Panc1 (cell line): ENCODE data around the gene INAVA. TPM values are rescaled to one million over a fixed set of nuclear protein-coding genes. Genes with fewer than 3 reads are reported as not detected.

Source experiments
- ATAC-seq: fragments of 200-7000 bp; cut with Tn5 transposase; 2 replicates; pipeline ENCODE4 v1.9.1; 2020; ENCODE audit warnings: mild to moderate bottlenecking, moderate library complexity
- BruUV-seq: library from RNA; stranded (reverse); fragments of 400-500 nt; replicated peaks from 2 replicates; lab custom pipeline; 2021; lab: Mats Ljungman, UMichigan
- CTCF ChIA-PET: fragments of 300-600 bp; sonication (Branson Sonifier 250); formaldehyde crosslinking; loops from one replicate; lab custom pipeline; 2022; ENCODE audit warnings: antibody characterized with exemption; lab: Charles Lee
- POLR2A ChIA-PET: fragments of 300-600 bp; sonication (Branson Sonifier 250); formaldehyde crosslinking; loops from one replicate; lab custom pipeline; 2022; ENCODE audit warnings: antibody characterized with exemption; lab: Charles Lee
- DNase-seq: peaks from one replicate; pipeline ENCODE4 v3.0.0-alpha.2; 2010; ENCODE audit warnings: low read depth, low spot score
- H3K27ac ChIP-seq: 2 replicates; pipeline ENCODE4 v1.5.1; 2011; ENCODE audit warnings: mild to moderate bottlenecking, low read length, inconsistent platforms
- H3K27me3 ChIP-seq: fragments of 200-500 bp; sonication (Bioruptor generic); 2 replicates; pipeline ENCODE4 v1.6.0; 2014; ENCODE audit warnings: low read length, inconsistent platforms; ENCODE audit not compliant: control insufficient read depth, insufficient read depth
- H3K36me3 ChIP-seq: fragments of 200-500 bp; sonication (Bioruptor generic); 2 replicates; pipeline ENCODE4 v1.5.1; 2014; ENCODE audit warnings: inconsistent platforms, mild to moderate bottlenecking, low read length, moderate library complexity; ENCODE audit not compliant: control insufficient read depth, insufficient read depth
- H3K4me1 ChIP-seq: 2 replicates; pipeline ENCODE4 v1.5.1; 2011; ENCODE audit warnings: inconsistent platforms, mild to moderate bottlenecking, low read length, moderate library complexity; ENCODE audit not compliant: control insufficient read depth, insufficient read depth
- H3K4me3 ChIP-seq, 2 experiments: 2 replicates each; pipeline ENCODE4 v1.5.1; 2011 to 2012; ENCODE audit warnings: low read depth in 2 of 2, low read length in 2 of 2, mild to moderate bottlenecking in 2 of 2, inconsistent platforms in 1 of 2, moderate library complexity in 1 of 2
- H3K9me3 ChIP-seq: fragments of 200-500 bp; sonication (Bioruptor generic); 2 replicates; pipeline ENCODE4 v1.5.1; 2014; ENCODE audit warnings: low read depth, mild to moderate bottlenecking, inconsistent platforms, low read length, moderate library complexity; ENCODE audit not compliant: control insufficient read depth, insufficient read depth
- CTCF ChIP-seq: fragments of 450-650 bp; IDR thresholded peaks from 2 replicates; pipeline ENCODE4 v1.5.1; 2017; ENCODE audit warnings: mild to moderate bottlenecking
- POLR2AphosphoS5 ChIP-seq: IDR thresholded peaks from 2 replicates; pipeline ENCODE4 v1.6.1; 2012; ENCODE audit warnings: mild to moderate bottlenecking, low read depth, low read length, moderate library complexity
- REST ChIP-seq, 2 experiments: IDR thresholded peaks; 2 replicates each; pipeline ENCODE4 v1.6.1; 2011 to 2012; ENCODE audit warnings: low read depth in 2 of 2, control low read depth in 1 of 2, low read length in 1 of 2, mild to moderate bottlenecking in 1 of 2, moderate library complexity in 1 of 2; ENCODE audit not compliant: insufficient read depth in 1 of 2
- SIN3A ChIP-seq: IDR thresholded peaks from 2 replicates; pipeline ENCODE4 v1.6.1; 2012; ENCODE audit warnings: low read depth, mild to moderate bottlenecking, low read length, moderate library complexity, borderline replicate concordance; ENCODE audit not compliant: insufficient read depth
- TCF7L2 ChIP-seq: IDR thresholded peaks from 2 replicates; pipeline ENCODE4 v1.6.1; 2011; ENCODE audit warnings: mild to moderate bottlenecking, low read depth, low read length, inconsistent platforms
- in situ Hi-C: cut with HindIII; loops from 2 replicates; pipeline ENCODE4 v1.10.0; 2016; ENCODE audit warnings: low sequenced_read_pairs, low pct_unique_long_range_greater_than_20kb
- intact Hi-C: fragments of 100-400 bp; cut with micrococcal nuclease; formaldehyde crosslinking; loops from one replicate; pipeline ENCODE4 v1.10.0; 2022; ENCODE audit not compliant: unreplicated experiment
- total RNA-seq: library from RNA; stranded (reverse); gene quantifications from one replicate; pipeline ENCODE4 v1.2.1, GENCODE V29; 2021; ENCODE audit not compliant: unreplicated experiment

The INAVA gene
- total RNA-seq, 1 experiment from 2014 or later, result 3.6 TPM

GRCh38 chr1:200899451-200899915 lies 4.8 kb downstream of the INAVA start:
- Histone ChIP-seq H3K27ac (no peak overlapping the region), H3K9me3 (no peaks in the 10 kb centered on the region), H3K27me3 (no peaks in the 10 kb centered on the region), H3K4me3 (no peak overlapping the region), H3K4me1 (peaks cover 9% of the 10 kb centered on the region), H3K36me3 (no peaks in the 10 kb centered on the region)
- TF ChIP-seq CTCF (no peak), POLR2AphosphoS5 (no peak), SIN3A (no peak), REST (IDR thresholded peaks at IDR 0.05; ENCODE audit: insufficient read depth in 1 of 2, low read depth in 2 of 2, low read length in 1 of 2) (no peak), TCF7L2 (no peak)
- no TSS peak for BruUV-seq
- in situ Hi-C loops, result no loop called here
- intact Hi-C loops, result no loop called here
- ChIA-PET CTCF (no interaction called here), POLR2A (no interaction called here)
- ATAC-seq (no peak), DNase-seq (no peak)

GRCh38 chr1:200899954-200900867 lies 5.5 kb downstream of the INAVA start:
- no peaks in the 10 kb centered on the region for H3K9me3 ChIP-seq
- no TSS peak for BruUV-seq
- no peak for ATAC-seq
- H3K27me3 ChIP-seq, result no peaks in the 10 kb centered on the region
- H3K36me3 ChIP-seq, result no peaks in the 10 kb centered on the region
- ChIA-PET POLR2A (no interaction called here), CTCF (no interaction called here)
- H3K27ac ChIP-seq, result no peak overlapping the region
- TF ChIP-seq POLR2AphosphoS5, result no peak
- TF ChIP-seq CTCF, result no peak
- TF ChIP-seq SIN3A, result no peak
- TF ChIP-seq TCF7L2, result no peak
- no peak for TF ChIP-seq REST (IDR thresholded peaks at IDR 0.05; ENCODE audit: insufficient read depth in 1 of 2, low read depth in 2 of 2, low read length in 1 of 2)
- no peak overlapping the region for H3K4me3 ChIP-seq
- intact Hi-C loops, result no loop called here
- H3K4me1 ChIP-seq, result peaks cover 6% of the 10 kb centered on the region
- in situ Hi-C loops, result no loop called here
- no peak for DNase-seq
